Measurements from ENCODE around the gene NEB.
"Not testable (repeated sequence)": the region's sequence is repeated elsewhere in the genome, so short reads cannot be mapped to it uniquely, and the experiment has no call there.

The NEB gene

DNA sequence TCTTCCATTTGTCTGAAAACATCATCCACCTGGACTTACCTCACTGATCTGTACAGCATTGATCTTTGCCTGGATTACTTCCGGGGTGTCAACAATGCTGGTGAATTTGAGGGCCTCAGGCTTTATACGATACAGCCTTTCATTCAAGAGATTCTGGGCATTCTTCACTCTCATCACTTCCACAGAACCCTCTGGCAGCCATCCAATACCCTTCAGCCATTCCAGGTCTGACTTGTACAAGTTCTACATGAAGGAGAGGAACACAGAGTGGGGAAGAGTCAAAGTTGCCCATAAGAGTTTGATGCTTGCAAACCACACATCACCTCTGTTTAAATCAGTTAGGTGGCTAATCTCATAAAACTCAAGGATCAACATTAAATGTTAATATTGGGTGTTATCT is 130.7 kb downstream of the NEB start:
- not testable (repeated sequence) for DNase-seq

GRCh38 chr2:151602402-151602801 is 131.9 kb downstream of the NEB start:
- DNase-seq, result not testable (repeated sequence)

- DNase-seq, result not testable (repeated sequence)
Measured at GRCh38 chr2:151601803-151602202, 132.5 kb downstream of the NEB start.

DNA sequence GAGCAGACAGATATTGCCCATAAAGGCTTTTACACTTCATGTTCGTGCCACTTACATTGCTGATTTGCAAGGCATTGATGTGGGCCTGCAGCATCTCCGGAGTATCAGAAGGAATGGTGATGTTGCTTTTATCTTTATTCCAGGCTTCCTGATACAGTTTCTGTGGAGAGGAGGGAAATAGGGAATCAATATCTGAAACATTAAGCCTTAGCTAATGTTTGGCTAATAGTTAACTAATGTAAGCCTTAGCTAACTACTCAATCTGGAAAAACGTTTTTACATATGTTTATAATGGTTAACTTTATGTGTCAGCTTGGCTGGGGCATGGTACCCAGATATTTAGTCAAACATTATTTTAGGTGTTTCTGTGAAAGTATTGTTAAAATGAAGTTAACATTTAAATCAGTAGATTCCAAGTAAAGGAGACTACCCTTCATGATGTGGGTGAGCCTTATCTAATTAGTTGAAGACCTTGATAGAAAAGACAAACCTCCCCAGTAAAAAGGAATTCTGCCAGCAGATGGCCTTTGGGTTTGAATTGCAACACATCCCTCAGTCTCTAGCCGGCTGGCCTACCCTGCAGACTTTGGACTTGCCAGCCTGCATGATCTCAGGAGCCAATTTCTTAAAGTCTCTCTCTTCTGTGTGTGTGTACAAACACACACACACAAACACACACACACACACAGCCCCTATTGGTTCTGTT is 137.2 kb downstream of the NEB start:
- DNase-seq, result not testable (repeated sequence)

- not testable (repeated sequence) for DNase-seq
Measured at GRCh38 chr2:151591908-151592255, 142.4 kb downstream of the NEB start.

- DNase-seq, result not testable (repeated sequence)
Measured at GRCh38 chr2:151591250-151591907, 142.9 kb downstream of the NEB start.

GRCh38 chr2:151581300-151581699 is 153.0 kb downstream of the NEB start:
- not testable (repeated sequence) for DNase-seq

DNA sequence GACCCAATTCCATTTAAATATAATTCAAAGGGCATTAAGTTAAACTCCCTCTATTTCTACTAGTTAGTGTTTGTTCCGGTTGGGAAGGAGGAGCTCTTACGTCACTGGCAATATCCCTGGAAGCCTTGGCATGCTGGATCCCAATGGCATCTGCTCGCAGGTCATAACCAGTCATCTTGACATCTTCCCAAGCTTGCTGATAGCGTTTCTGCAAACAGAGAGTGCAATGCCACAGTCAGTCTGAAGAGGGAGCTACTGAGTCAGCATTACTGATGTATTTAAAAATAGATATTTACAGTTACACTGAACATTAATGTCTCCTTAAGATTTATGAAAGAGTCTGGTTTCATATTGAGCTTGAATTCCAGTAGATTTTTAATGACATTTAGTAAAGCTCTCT is 153.6 kb downstream of the NEB start:
- DNase-seq, result not testable (repeated sequence)

- DNase-seq, result no peak
Measured at GRCh38 chr2:151577116-151577515, 157.2 kb downstream of the NEB start.

GRCh38 chr2:151576080-151576479 is 158.2 kb downstream of the NEB start:
- peak; percentile 15 for DNase-seq

DNA sequence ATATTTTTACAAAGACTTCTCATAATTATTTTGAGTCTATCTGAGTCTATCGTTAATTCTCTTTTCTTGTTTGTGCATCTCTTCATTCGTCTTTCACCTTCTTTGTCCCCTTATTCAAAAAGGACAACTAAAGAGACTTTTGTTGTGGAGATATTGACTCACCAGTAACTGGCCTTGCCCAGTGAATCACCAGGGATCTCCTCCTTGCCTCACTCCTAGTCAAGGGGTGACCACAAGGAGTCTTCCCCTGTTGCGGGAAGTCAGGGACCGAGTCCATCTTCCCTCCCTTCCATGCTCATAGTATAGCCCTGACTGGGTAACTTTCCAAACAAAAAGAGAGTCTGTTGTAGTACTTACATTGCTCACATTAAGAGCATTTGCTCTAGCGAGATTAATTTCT is 158.9 kb downstream of the NEB start:
- no peak for DNase-seq

- no peak for DNase-seq
Measured at GRCh38 chr2:151570191-151570590, 164.1 kb downstream of the NEB start.

- DNase-seq, result no peak
Measured at GRCh38 chr2:151569167-151569566, 165.1 kb downstream of the NEB start.

- DNase-seq, result no peak
Measured at GRCh38 chr2:151568501-151568900, 165.8 kb downstream of the NEB start.

- no peak for DNase-seq
Measured at GRCh38 chr2:151567006-151567405, 167.3 kb downstream of the NEB start.

DNA sequence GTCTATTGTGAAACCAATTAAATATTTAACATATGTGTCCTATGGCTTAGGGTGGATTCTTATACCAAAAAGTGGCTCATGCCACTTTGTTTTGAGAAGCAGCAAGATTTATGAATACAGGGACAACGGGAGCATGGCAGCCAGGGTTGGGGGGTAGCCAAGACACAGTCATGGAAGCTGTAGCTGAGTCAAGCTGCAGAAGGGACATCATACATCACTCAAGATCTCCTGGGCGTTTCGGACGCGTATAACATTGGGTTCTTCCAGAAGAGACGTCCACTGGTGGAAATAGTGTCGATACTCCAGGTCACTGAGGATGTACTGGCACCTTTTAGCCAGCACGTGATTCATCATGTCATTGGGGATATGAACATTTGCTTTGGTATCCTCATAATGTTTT is 171.9 kb downstream of the NEB start:
- no peak for DNase-seq

DNA sequence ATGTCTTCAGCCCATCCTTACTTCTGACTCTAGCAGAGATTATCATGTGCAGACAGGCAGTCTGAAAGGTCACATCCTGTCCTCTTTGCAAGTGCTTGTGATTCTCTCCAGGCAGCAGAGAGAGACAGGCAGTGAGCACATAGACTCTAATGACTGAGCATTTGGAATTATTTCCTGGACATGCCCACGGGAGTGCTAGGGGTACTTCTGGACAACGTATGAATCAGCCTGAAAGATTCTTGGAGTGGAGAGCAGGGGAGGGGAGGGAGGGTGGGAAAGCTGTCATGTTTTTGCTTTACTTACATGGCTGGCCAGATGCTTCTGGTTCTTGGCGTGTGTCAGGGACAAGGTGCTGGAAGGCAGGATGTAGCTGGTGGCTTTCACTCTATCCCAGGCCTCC is 174.0 kb downstream of the NEB start:
- no peak for DNase-seq

DNA sequence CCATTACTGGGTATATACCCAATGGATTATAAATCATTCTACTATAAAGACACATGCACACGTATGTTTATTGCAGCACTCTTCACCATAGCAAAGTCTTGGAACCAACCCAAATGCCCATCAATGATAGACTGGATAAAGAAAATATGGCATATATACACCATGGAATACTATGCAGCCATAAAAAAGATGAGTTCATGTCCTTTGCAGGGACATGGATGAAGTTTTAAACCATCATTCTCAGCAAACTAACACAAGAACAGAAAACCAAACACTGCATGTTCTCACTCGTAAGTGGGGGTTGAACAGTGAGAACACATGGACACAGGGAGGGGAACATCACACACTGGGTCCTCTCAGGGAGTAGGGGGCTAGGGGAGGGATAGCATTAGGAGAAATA is 174.8 kb downstream of the NEB start:
- not testable (repeated sequence) for DNase-seq

DNA sequence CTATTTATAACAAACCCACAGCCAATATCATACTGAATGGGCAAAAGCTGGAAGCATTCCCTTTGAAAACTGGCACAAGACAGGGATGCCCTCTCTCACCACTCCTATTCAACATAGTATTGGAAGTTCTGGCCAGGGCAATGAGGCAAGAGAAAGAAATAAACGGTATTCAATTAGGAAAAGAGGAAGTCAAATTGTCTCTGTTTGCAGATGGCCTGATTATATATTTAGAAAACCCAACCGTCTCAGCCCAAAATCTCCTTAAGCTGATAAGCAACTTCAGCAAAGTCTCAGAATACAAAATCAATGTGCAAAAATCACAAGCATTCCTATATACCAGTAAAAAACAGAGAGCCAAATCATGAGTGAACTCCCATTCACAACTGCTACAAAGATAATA is 176.4 kb downstream of the NEB start:
- DNase-seq, result not testable (repeated sequence)

DNA sequence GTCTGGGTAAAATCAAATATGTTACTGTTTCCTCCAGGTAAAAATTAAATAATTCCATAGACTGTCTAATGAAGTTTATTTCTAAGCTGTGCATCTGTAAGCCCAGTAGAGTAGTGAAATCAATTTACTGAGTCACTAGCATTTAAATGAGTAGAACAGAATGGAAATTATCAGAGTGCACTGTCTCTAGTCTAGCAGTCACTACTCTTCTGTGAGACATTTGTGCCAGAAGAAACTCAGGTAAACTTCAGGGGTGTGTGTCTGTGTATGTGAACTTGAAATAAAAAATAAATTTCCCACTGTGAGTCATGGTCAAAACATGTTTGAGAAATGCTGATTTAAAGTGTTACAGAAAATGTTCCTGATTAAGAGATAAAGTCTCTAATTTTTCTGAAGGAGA is 178.2 kb downstream of the NEB start:
- no peak for DNase-seq

DNA sequence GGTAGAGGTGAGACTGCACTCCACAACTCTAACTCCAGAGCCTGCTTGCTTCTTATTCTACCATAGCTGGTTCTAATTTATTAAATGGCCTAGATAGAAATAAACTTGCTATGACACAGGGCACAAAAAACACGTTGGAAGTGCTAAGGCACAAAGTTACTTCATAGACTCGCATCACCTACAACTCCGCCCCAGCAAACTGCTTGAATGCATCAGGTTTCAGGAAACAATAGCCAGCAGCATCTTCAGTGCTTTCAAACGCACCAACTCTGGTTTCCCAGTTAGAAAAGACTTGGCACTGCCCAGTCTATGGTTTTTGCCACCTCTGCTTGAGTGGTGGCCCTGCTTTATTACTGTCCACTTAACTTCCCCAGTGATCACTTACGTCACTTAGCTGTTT is 182.0 kb downstream of the NEB start:
- DNase-seq, result no peak

- no peak for DNase-seq
Measured at GRCh38 chr2:151551556-151551955, 182.7 kb downstream of the NEB start.

GRCh38 chr2:151549191-151549590 is 185.1 kb downstream of the NEB start:
- no peak for DNase-seq

DNA sequence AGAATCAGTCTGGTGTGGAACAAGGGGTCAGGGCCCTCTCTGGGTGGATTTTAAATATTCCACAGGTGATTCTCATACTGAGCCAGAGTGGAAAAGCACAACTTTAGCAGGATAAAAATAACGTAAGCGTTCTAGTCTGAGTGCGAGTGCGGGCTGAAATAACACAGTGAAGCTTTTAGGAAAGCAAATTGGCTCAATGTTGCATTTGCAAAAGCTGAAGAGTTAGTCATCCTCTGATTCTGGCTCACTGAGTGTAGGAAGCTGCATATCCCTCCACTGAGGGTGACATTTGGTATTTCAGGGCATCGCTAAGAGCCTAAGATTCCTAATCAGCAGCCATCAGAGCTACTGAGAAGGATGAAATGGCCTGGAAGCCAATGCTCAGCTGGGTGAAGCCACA is 189.8 kb downstream of the NEB start:
- no peak for DNase-seq

DNA sequence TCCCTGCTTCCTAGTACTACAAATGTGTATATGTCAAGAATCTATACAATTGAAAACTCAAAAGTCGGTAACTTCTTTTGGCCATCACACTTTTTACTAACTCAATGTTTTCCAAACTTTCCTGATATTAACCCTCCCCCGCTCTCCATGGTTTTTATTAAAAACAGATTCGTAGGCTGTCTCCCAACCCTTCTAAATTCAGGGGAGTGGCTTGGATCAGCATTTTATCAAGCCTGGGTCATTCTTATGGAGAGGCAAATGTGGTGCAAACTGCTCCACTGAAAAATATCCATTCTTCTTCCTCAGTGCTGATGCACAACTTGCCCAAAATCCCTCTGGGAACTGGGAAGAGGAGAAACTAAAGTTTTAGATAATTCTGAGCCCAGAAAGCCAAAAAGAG is 190.4 kb downstream of the NEB start:
- no peak for DNase-seq

Data from NCI-H1417 treated with DMSO at 0.1 percent for 48 hours (cell line).